Subcutaneous adipose tissue (tissue), 4 donors: ENCODE results near the gene ACYP2. TPM values are rescaled to one million over a fixed set of nuclear protein-coding genes. Genes with fewer than 3 reads are reported as not detected.

Experiments
- total RNA-seq, 4 donors: library from RNA; depleted of rRNA; stranded (reverse); fragments of >200 nt; gene quantifications; one replicate each; pipeline ENCODE4 v1.1.0, GENCODE V29; 2016
- TF ChIP-seq, protein P1 (sequence below): fragments of 450-650 bp; IDR thresholded peaks from one replicate; pipeline ENCODE4 v1.5.1; 2016; ENCODE audit warnings: low read depth, mild to moderate bottlenecking, control low read depth, antibody characterized with exemption, moderate library complexity

Gene ACYP2
- total RNA-seq, 4 donors from 2014 or later, result 22.4 to 40.4 (median 28.4) TPM

DNA sequence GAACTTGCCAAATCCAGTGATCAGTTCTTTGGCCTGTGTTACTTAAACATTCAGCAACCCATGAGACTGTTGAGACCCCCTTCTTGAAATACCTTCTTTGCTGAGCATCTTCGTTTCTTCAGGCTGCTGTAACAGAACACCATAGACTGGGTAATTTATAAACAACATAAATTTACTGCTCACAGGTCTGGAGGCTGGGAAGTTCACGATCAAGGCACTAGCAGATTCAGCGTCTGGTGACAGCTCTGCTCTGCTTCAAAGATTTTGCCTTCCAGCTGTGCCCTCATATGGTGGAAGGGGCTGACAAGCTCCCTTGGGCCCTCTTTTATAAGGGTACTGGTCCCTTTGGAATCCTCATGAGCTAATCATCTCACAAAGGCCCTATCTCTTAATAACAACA lies 169.4 kb downstream of the ACYP2 start:
- TF ChIP-seq, protein P1, sequence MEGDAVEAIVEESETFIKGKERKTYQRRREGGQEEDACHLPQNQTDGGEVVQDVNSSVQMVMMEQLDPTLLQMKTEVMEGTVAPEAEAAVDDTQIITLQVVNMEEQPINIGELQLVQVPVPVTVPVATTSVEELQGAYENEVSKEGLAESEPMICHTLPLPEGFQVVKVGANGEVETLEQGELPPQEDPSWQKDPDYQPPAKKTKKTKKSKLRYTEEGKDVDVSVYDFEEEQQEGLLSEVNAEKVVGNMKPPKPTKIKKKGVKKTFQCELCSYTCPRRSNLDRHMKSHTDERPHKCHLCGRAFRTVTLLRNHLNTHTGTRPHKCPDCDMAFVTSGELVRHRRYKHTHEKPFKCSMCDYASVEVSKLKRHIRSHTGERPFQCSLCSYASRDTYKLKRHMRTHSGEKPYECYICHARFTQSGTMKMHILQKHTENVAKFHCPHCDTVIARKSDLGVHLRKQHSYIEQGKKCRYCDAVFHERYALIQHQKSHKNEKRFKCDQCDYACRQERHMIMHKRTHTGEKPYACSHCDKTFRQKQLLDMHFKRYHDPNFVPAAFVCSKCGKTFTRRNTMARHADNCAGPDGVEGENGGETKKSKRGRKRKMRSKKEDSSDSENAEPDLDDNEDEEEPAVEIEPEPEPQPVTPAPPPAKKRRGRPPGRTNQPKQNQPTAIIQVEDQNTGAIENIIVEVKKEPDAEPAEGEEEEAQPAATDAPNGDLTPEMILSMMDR, result no peak

DNA sequence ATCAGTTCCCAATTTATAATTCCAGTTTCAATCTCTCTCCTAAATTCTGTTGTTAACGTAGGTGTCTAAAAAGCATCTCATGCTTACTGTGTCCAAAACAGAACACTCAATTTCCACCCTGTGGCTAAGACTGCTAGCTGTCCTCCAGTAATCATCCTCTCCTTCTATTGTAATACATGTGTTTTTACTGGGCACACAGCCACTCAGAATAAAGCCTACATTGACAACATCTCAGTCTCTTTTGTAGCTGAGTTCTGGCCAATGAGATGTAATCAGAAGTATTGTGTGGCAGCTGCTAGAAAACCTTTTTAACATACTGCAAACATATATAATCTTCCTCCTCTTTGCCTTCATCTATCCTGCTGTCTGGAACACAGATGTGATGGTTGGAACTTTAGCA lies 170.0 kb downstream of the ACYP2 start:
- TF ChIP-seq, protein P1, result no peak

DNA sequence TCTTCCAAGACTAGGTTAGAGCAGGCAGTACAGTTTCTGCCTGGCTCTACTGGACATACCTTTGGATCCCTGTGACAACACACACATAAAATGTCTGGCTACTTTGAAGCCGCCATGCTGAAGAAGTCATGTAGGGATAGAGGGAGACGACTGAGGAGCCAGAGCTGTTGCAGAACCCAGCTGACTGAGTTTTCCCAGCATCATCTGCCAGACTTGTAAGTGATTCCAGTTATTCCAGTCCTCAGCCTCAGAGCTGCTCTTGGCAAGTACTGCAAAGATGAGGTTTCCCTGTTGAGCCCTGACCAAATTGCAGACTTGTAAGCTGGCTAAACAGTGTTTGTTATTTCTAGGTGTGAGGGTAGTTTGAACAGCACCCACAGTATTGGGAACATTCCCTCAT lies 172.1 kb downstream of the ACYP2 start:
- TF ChIP-seq, protein P1, result no peak

DNA sequence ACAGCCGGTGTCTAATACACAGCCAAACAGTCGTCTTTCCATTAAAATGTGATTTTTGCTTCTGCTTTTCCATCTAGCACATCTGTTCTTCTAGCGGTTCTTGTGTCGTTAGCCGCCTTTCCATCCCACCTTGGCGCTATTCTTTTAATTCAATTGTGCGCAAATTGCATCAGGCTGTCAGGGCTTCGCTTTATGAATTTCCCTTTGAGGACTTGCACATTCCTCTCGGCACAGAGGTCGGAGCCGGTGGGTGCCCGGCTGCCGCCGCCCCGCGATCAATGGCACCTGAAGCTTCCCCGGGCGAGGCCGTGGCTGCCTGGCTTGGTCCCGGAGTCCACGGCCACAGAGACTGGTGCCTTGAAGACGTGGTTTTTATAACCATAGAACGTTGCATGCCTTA lies 174.5 kb downstream of the ACYP2 start:
- TF ChIP-seq, protein P1, result no peak

DNA sequence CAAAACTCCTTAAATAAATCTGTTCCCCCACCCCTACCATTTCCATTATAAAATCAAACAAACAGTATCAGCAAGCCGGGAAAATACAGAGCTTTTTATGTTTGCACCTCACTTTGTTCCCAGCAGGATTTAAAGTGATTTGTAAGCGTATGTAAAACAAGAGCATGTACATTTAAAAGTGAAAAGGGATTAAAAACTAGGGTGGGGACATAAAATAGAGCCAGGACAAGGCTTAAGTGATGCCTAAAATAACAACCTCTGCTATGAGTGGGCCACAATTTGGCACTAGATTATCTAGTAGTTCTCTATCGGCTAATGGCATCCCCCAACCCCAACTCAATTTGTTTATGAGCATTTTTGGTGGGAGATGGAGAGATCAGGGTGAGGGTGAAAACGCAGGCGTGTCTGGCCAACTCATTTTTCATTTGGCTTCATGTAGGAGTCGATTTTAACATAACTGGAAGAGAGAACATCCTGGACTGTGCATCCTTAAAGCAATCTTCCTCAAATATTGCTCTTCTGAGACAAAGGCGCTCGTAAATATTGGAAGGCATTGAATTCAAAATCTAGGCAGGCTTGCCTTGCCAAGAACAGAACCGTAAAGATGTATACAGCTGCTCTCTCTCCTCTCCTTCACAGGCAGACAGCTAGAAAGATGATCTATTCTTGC lies 175.1 kb downstream of the ACYP2 start:
- TF ChIP-seq, protein P1, result no peak

DNA sequence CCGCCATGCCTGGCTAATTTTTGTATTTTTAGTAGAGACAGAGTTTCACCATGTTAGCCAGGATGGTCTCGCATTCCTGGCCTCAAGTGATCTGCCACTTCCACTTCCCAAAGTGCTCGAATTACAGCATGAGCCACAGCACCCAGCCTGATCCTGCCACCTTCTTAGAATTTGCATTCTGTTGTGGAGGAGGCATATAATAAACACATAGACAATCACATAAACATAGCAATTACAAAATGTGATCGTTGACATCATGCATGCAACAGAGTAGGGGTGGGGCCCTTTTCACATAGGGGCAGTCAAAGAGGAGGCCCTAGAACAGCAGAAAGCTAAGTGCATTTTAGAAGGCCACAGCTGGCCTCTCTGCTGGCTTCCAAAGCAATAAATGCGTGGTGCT lies 180.5 kb downstream of the ACYP2 start:
- TF ChIP-seq, protein P1, result no peak

DNA sequence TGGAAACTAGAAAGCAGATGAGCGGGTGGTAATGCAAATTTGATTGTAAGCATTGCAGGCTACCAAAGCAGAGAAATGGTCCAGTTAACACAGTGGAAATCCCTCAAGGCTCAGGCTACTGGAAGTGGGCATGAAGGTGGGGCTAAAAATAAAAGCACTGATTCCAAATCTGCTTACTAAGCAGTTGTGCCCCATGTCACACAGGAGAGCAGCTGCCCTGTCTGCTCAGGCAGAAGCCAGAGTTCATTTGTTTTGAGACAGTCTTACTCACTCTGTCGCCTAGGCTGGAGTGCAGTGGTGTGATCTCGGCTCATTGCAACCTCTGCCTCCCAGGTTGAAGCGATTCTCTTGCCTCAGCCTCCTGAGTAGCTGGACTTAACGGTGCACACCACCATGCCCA lies 183.1 kb downstream of the ACYP2 start:
- TF ChIP-seq, protein P1, result no peak
